Left renal pelvis (tissue), 4 donors: Measurements from ENCODE around the gene RUSF1. TPM values are rescaled to one million over a fixed set of nuclear protein-coding genes. Genes with fewer than 3 reads are reported as not detected.
"Not testable (repeated sequence)": the region's sequence is repeated elsewhere in the genome, so short reads cannot be mapped to it uniquely, and the experiment has no call there.

Experiments used
- DNase-seq, 4 donors: peaks; one replicate each; pipeline ENCODE4 v3.0.0-alpha.2; 2013; ENCODE audit warnings: low read depth in 4 of 4, low spot score in 3 of 4
- polyA plus RNA-seq, 4 donors: library from polyadenylated mRNA; unstranded; fragments of 120-200 nt; gene quantifications; one replicate each; pipeline ENCODE4 v1.2.1, GENCODE V29; 2013; ENCODE audit not compliant: insufficient read length in 4 of 4

RUSF1 gene
- polyA plus RNA-seq, 4 donors = 70.6 to 95.9 (median 77.2) TPM

DNA sequence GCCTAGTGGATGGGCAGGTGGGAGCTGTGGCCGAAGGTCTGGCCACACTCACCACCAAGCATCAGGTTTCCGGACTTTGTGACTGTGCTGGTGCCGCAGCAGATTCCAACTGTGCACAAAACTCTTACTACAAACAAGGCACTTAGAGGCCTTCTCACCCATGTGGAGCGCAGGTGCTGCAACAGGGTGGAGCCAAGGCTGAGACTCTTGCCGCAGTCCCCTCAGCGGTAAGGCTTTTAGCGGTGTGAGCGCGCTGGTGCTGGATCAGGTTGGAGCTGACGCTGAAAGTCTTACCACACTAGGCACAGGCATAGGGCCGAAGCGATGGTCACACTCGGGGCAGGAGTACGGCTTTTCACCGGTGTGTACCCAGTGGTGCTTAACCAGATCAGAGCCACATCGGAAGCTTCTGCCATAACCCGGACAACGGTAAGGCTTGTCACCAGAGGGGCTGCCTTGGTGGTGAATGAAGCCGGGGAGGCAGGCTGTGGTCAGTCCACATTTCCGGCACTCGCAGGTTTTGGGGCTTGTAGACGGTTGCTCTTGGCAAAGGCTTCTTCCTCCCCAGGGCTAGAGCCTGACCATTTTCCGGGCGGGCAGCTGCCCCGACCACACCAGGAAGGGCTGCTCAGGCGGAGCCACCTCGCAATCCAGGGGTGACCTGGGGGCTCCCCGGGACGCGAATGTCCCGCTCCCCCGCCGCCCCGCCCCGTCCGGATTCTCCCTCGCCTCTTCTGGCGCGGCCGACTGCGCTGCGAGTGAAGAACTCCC, 49.9 kb downstream of the RUSF1 start:
- DNase-seq = no peak

- no peak for DNase-seq
These were observed 51.2 kb downstream of the RUSF1 start for GRCh38 chr16:31456988-31457360.

GRCh38 chr16:31455601-31456314, 52.4 kb downstream of the RUSF1 start:
- DNase-seq = no peak

- no peak for DNase-seq
These were observed 54.7 kb downstream of the RUSF1 start for GRCh38 chr16:31453255-31454204.

GRCh38 chr16:31452631-31453106, 55.5 kb downstream of the RUSF1 start:
- DNase-seq = no peak

DNA sequence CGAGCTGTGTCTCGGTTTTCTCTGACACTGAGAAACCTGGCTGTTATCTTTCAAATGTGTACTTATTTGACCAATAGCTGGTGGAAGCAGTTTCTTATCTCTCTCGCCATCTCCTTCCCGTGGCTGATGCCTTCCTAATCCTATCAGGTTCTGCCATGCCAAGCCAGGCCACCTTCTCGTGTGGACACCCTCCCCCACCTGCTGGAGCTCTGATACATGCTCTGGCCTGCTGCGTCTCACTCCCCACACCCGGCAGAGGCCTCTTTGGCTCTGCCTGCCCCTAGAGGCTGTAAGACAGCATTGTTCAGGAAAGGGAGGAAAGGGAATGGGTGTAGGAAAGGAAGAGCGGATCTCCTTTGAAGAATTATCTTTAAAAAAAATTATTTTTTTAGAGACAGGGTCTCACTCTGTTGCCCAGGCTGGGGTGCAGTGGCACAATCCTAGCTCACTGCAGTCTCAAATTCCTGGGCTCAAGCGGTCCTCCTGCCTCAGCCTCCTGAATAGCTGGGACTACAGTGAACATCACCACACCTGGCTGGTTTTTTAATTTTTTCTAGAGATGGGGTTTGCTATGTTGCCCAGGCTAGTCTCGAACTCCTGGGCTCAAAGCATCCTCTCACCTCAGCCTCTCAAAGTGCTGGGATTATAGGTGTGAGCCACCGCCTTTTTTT, 56.4 kb downstream of the RUSF1 start:
- no peak for DNase-seq

GRCh38 chr16:31451201-31451600, 57.0 kb downstream of the RUSF1 start:
- no peak for DNase-seq

DNA sequence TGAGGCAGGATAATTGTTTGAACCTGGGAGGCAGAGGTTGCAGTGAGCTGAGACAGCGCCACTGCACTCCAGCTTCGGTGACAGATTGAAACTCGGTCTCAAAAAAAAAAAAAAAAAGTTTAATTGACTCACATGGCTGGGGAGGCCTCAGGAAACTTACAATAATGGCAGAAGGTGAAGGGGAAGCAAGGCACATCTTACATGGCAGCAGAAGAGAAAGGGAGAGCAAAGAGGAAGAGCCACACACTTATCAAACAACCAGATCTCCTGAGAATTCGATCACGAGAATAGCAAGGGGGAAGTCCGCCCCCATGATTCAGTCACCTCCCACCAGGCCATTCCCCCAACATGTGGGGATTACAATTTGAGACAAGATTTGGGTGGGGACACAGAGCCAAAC, 62.3 kb downstream of the RUSF1 start:
- not testable (repeated sequence) for DNase-seq

GRCh38 chr16:31441956-31442355, 66.2 kb downstream of the RUSF1 start:
- DNase-seq = no peak

GRCh38 chr16:31440516-31441184, 67.5 kb downstream of the RUSF1 start:
- DNase-seq = no peak

DNA sequence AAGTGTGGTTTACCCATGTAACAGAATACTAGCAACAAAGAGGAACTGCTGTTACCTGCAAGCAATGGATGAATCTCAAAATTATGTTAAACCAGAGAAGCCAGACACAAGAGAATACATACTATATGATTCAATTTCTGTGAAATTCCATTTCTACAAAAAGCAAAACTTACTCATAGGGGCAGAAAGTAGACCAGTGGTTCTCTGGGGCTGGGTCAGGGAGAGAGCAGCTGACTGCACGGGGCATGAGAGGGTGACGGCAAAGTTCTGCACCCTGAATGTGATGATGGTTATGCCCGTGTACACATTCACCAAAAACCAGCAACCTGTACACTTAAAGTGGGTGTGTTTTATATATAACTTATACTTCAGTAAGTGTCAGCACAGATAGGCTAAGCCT, 68.7 kb downstream of the RUSF1 start:
- no peak for DNase-seq

Other genes with a start within 250 kb of the RUSF1 start
- 1 to 10 TPM; 1.3 to 5.4 (median 2.5) TPM for gene ITGAM, start 248.4 kb downstream of the RUSF1 start, polyA plus RNA-seq
- 1 to 10 TPM in 2 of 4 donors, under 1 TPM in 2; 0.53 to 1.8 (median 1.0) TPM for gene ITGAX, start 153.2 kb downstream of the RUSF1 start, polyA plus RNA-seq
- gene ITGAD, start 115.1 kb downstream of the RUSF1 start, polyA plus RNA-seq = under 1 TPM in 3 of 4 donors, not detected in 1; 0.09 to 0.18 (median 0.10) TPM
- under 1 TPM in 3 of 4 donors, not detected in 1; 0.60 to 0.99 (median 0.79) TPM for gene COX6A2, start 80.0 kb downstream of the RUSF1 start, polyA plus RNA-seq
- gene ZNF843, start 65.6 kb downstream of the RUSF1 start, polyA plus RNA-seq = 1 to 10 TPM; 2.8 to 3.2 (median 2.9) TPM
- 10 to 100 TPM in 2 of 4 donors, 1 to 10 TPM in 2; 9.0 to 15.1 (median 10.3) TPM for gene ARMC5, start 48.9 kb downstream of the RUSF1 start, polyA plus RNA-seq
- 10 to 100 TPM; 43.7 to 69.1 (median 45.9) TPM for gene TGFB1I1, start 36.2 kb downstream of the RUSF1 start, polyA plus RNA-seq
- 10 to 100 TPM; 18.9 to 65.6 (median 43.6) TPM for gene SLC5A2, start 25.3 kb downstream of the RUSF1 start, polyA plus RNA-seq
- gene AHSP, start 19.5 kb upstream of the RUSF1 start, polyA plus RNA-seq = 10 to 100 TPM in 1 of 4 donors, 1 to 10 TPM in 3; 3.0 to 80.8 (median 7.6) TPM